NK-92 (cell line): ENCODE results near the gene ARFGAP3.

Source experiments
- DNase-seq: peaks from one replicate; lab custom pipeline; 2025; ENCODE audit not compliant: unreplicated experiment; lab: John Stamatoyannopoulos, UW

Gene ARFGAP3

GRCh38 chr22:42865536-42865935 lies 8.5 kb upstream of the ARFGAP3 start:
- DNase-seq = no peak

GRCh38 chr22:42863349-42863961 lies 6.4 kb upstream of the ARFGAP3 start:
- no peak for DNase-seq

- no peak for DNase-seq
These were observed 5.1 kb upstream of the ARFGAP3 start for GRCh38 chr22:42862045-42862734.

- DNase-seq = no peak
These were observed 3.9 kb upstream of the ARFGAP3 start for GRCh38 chr22:42860968-42861367.

GRCh38 chr22:42857845-42858481 lies 890 bp upstream of the ARFGAP3 start:
- no peak for DNase-seq

- no peak for DNase-seq
These were observed 751 bp downstream of the ARFGAP3 start for GRCh38 chr22:42856179-42856864.

- no peak for DNase-seq
These were observed 1.4 kb downstream of the ARFGAP3 start for GRCh38 chr22:42855721-42856120.

GRCh38 chr22:42855211-42855610 lies 1.9 kb downstream of the ARFGAP3 start:
- DNase-seq = no peak

- DNase-seq = no peak
These were observed 8.0 kb downstream of the ARFGAP3 start for GRCh38 chr22:42848941-42849550.

GRCh38 chr22:42847110-42847509 lies 10.0 kb downstream of the ARFGAP3 start:
- DNase-seq = no peak

- DNase-seq = no peak
These were observed 12.3 kb downstream of the ARFGAP3 start for GRCh38 chr22:42844756-42845155.

GRCh38 chr22:42842658-42843370 lies 14.3 kb downstream of the ARFGAP3 start:
- DNase-seq = no peak

- no peak for DNase-seq
These were observed 15.6 kb downstream of the ARFGAP3 start for GRCh38 chr22:42841444-42841843.

GRCh38 chr22:42837556-42837955 lies 19.5 kb downstream of the ARFGAP3 start:
- DNase-seq = no peak

- DNase-seq = no peak
These were observed 21.0 kb downstream of the ARFGAP3 start for GRCh38 chr22:42836026-42836425.

GRCh38 chr22:42834177-42834949 lies 22.7 kb downstream of the ARFGAP3 start:
- no peak for DNase-seq

GRCh38 chr22:42833104-42833503 lies 24.0 kb downstream of the ARFGAP3 start:
- no peak for DNase-seq

GRCh38 chr22:42831712-42832111 lies 25.4 kb downstream of the ARFGAP3 start:
- no peak for DNase-seq

- no peak for DNase-seq
These were observed 26.9 kb downstream of the ARFGAP3 start for GRCh38 chr22:42830161-42830560.

- no peak for DNase-seq
These were observed 27.8 kb downstream of the ARFGAP3 start for GRCh38 chr22:42829302-42829701.
